OCI-LY7 (cell line): ENCODE results near the gene IQCK.

ENCODE experiments used
- EZH2phosphoT487 ChIP-seq: fragments of 200-600 bp; sonication (generic); IDR thresholded peaks from 2 replicates; pipeline ENCODE4 v1.6.1; 2018; ENCODE audit warnings: low read depth, borderline replicate concordance, mild to moderate bottlenecking, mixed run types, antibody characterized with exemption, low read length, moderate library complexity, mixed read lengths
- TF ChIP-seq, protein P1 (sequence below): fragments of 200-600 bp; sonication (generic); conservative IDR thresholded peaks from 2 replicates; pipeline ENCODE4 v1.5.1; 2014; ENCODE audit warnings: mild to moderate bottlenecking, antibody characterized with exemption, low read length, moderate library complexity, mixed read lengths

DNA sequence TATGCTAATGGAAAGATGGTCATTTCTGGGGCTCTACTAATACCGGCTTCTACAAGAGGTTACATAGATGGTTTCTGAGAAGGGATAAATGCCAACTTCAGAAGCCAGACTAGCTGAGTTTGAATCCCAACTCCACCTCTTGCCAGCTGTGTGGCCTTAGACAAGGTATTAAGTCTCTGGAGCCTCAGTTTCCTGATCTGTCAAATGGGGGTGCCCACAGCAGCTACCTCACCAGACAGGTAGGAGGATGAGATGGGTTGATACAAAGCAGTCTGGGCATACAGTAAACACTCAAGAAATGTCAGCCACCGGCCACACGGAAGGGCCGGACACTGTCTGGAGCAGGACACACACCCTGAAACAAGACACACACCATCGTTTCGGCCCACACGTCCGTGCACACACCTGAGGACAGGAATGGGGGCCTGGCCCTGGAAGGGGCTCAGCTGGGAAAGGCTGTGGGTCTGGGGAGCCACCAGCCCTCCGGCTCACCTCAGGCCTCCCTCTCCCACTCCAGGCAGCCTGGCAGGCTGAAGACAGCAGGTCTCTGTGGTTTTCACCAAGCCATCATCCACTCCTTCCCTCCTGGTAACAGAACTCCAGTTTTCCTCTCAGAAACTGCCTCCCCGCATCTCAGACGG, 5.5 kb upstream of the IQCK start:
- TF ChIP-seq, protein P1, sequence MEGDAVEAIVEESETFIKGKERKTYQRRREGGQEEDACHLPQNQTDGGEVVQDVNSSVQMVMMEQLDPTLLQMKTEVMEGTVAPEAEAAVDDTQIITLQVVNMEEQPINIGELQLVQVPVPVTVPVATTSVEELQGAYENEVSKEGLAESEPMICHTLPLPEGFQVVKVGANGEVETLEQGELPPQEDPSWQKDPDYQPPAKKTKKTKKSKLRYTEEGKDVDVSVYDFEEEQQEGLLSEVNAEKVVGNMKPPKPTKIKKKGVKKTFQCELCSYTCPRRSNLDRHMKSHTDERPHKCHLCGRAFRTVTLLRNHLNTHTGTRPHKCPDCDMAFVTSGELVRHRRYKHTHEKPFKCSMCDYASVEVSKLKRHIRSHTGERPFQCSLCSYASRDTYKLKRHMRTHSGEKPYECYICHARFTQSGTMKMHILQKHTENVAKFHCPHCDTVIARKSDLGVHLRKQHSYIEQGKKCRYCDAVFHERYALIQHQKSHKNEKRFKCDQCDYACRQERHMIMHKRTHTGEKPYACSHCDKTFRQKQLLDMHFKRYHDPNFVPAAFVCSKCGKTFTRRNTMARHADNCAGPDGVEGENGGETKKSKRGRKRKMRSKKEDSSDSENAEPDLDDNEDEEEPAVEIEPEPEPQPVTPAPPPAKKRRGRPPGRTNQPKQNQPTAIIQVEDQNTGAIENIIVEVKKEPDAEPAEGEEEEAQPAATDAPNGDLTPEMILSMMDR: no peak
- TF ChIP-seq EZH2phosphoT487: no peak
